Retinal pigment epithelial cell (primary cell): ENCODE data around the gene EIF2S3.
"Not testable (repeated sequence)": the region's sequence is repeated elsewhere in the genome, so short reads cannot be mapped to it uniquely, and the experiment has no call there.

Experiments
- DNase-seq: peaks from one replicate; pipeline ENCODE4 v3.0.0-alpha.2; 2010; ENCODE audit warnings: low read depth
- H3K4me3 ChIP-seq: 2 replicates; pipeline ENCODE4 v1.5.1; 2011; ENCODE audit warnings: mild to moderate bottlenecking, low read length, control low read depth, moderate library complexity
- TF ChIP-seq, protein P1 (sequence below): conservative IDR thresholded peaks from 2 replicates; pipeline ENCODE4 v1.5.1; 2011; ENCODE audit warnings: low read depth, low read length, control low read depth, inconsistent platforms

The EIF2S3 gene

DNA sequence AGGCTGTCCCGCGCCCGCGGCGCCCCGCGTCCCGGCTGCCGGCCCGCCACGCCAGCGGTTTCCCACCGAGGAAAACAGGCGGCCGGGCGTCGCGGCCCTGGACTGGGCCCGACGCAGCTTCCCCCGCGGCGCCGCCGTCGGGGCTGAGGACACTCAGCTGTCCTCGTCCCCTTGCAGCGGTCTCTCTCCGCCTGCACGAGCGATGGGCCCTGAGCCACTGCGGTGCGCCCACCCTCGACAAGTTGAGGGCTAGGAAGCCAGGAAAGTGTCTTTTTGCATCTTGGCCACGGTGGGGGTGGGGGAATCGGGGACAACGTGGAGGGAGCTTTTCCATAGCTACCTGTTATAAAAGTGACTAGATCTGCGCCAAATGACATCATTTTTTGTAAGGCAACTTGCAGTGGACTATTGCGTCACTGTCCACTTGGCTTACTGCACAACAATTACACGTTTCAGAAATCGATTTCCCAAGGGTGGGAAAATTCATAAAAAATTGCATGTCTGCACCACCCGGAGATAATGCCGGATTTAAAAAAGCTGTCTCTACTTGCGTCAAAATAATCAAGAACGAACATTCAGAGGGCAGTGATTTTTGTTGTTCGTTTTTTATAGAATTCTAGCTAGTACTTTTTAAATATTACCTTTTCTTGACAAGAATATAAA lies 28.9 kb upstream of the EIF2S3 start:
- peak overlapping the region; percentile 57 for H3K4me3 ChIP-seq
- no peak for DNase-seq
- TF ChIP-seq, protein P1, sequence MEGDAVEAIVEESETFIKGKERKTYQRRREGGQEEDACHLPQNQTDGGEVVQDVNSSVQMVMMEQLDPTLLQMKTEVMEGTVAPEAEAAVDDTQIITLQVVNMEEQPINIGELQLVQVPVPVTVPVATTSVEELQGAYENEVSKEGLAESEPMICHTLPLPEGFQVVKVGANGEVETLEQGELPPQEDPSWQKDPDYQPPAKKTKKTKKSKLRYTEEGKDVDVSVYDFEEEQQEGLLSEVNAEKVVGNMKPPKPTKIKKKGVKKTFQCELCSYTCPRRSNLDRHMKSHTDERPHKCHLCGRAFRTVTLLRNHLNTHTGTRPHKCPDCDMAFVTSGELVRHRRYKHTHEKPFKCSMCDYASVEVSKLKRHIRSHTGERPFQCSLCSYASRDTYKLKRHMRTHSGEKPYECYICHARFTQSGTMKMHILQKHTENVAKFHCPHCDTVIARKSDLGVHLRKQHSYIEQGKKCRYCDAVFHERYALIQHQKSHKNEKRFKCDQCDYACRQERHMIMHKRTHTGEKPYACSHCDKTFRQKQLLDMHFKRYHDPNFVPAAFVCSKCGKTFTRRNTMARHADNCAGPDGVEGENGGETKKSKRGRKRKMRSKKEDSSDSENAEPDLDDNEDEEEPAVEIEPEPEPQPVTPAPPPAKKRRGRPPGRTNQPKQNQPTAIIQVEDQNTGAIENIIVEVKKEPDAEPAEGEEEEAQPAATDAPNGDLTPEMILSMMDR, result no peak

- TF ChIP-seq, protein P1, result no peak
- peak overlapping the region; percentile 57 for H3K4me3 ChIP-seq
- DNase-seq, result no peak
Measured at GRCh38 chrX:24026432-24026831, 28.3 kb upstream of the EIF2S3 start.

GRCh38 chrX:24027086-24027485 lies 27.7 kb upstream of the EIF2S3 start, which contains the start of gene KLHL15:
KLHL15 (minus strand) TSS chrX:24027186; CDS start chrX:24006693, 20,493 bp downstream.
- peak within 1 kb of the TSS; percentile 57 for H3K4me3 ChIP-seq
- TF ChIP-seq, protein P1, result no peak
- DNase-seq, result no peak

DNA sequence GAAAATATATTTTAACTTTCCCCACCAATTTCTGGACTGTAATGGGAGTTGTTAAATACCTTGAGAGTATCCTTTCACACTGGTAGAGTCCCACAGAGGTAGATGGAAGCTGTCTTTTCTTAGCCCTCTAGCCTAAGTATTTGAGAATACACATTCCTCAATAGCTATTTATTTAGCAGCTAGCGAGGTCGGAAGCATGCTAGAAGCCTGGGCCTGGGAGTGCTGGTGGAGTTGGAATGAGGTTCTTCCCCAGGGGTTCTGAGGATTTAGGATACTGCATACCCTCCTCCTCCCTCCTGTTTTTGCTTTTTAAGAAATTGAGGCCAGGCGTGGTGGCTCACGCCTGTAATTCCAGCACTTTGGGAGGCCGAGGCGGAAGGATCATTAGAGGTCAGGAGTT lies 26.8 kb upstream of the EIF2S3 start:
- no peak for DNase-seq
- TF ChIP-seq, protein P1, result no peak
- no peak overlapping the region for H3K4me3 ChIP-seq

DNA sequence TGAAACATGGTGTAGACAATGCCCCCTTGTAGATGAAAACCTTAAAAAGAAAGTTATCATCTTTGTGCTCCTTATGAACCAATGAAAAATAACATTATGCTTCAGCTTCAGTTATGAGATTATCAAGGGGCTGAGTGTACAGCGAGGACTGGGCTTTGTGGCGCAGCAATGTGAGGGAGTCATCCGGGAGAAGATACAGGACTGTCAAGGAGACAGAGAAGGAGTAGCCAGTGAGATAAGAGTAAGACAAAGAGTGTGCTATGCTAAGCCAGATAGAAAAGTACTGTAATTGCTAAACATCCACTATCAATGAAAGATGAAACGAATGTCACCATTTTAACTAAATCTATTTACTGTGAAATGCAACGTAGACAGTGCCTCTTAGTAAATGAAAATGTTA lies 24.2 kb upstream of the EIF2S3 start:
- DNase-seq, result no peak
- H3K4me3 ChIP-seq, result no peak overlapping the region
- TF ChIP-seq, protein P1, result no peak

DNA sequence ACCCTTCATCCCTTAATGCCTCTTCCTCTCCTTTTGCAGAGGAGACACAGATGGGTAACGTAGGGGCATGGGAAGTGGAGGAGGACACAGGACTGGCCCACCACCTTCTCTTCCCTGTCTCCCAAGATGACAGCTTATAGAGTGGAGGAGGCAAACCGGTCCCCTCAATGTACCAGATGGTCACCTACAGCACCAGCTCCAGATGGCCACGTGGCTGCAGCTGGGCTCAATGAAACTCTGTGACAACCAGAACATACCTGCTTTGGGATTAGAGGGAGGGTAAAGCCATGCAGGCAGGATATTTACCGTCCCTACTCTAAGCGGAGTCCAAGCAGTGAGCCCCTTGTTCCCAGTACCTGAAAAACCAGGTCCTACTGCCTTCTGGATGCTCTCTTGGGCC lies 20.3 kb upstream of the EIF2S3 start:
- TF ChIP-seq, protein P1, result no peak
- DNase-seq, result no peak
- no peak overlapping the region for H3K4me3 ChIP-seq

GRCh38 chrX:24037729-24038128 lies 17.0 kb upstream of the EIF2S3 start:
- DNase-seq, result no peak
- no peak overlapping the region for H3K4me3 ChIP-seq
- TF ChIP-seq, protein P1, result no peak

DNA sequence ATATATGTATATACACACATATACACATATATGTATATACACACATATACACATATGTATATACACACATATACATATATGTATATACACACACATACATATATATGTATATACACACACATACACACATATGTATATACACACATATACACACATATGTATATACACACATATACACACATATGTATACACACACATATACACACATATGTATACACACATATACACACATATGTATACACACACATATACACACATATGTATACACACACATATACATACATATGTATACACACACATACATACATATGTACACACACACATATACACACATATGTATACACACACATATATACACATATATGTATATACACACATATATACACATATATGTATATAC lies 8.7 kb upstream of the EIF2S3 start:
- not testable (repeated sequence) for DNase-seq, H3K4me3 ChIP-seq

DNA sequence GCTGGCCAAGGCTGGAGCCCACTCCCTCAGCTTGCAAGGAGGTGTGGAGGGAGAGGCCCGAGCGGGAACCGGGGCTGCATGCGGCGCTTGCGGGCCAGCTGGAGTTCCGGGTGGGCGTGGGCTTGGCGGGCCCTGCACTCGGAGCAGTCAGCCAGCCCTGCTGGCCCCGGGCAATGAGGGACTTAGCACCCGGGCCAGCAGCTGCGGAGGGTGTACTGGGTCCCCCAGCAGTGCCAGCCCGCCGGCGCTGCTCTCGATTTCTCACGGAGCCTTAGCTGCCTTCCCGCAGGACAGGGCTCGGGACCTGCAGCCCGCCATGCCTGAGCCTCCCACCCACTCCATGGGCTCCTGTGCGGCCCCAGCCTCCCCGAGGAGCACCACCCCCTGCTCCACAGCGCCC lies 5.1 kb upstream of the EIF2S3 start:
- not testable (repeated sequence) for H3K4me3 ChIP-seq, DNase-seq

- H3K4me3 ChIP-seq, result not testable (repeated sequence)
Measured at GRCh38 chrX:24050522-24051318, 4.0 kb upstream of the EIF2S3 start.

More at GRCh38 chrX:24050522-24051318, 4.0 kb upstream of the EIF2S3 start:
- not testable (repeated sequence) for DNase-seq
